Activated CD4-positive, CD25-positive, alpha-beta regulatory T cell treated with anti-CD3 and anti-CD28 coated beads, Interleukin-2, amount 50 U/mL, for 72 hours (primary cell): ENCODE data around the gene OR5AU1.

Source experiments
- DNase-seq: peaks from one replicate; pipeline ENCODE4 v3.0.0; 2021

The OR5AU1 gene

GRCh38 chr14:21155963-21156362, at the start of gene OR5AU1:
Gene OR5AU1 (minus strand): TSS chr14:21156063. CDS start chr14:21155872, 191 bp downstream.
- DNase-seq = no peak

GRCh38 chr14:21205026-21205677, 49.3 kb upstream of the OR5AU1 start:
- DNase-seq = no peak

- no peak for DNase-seq
Observed at GRCh38 chr14:21204167-21205025, 48.5 kb upstream of the OR5AU1 start.

GRCh38 chr14:21203470-21204166, 47.8 kb upstream of the OR5AU1 start:
- no peak for DNase-seq

- DNase-seq = no peak
Observed at GRCh38 chr14:21202463-21203358, 46.8 kb upstream of the OR5AU1 start.

- DNase-seq = no peak
Observed at GRCh38 chr14:21201732-21202462, 46.0 kb upstream of the OR5AU1 start.

GRCh38 chr14:21200752-21201461, 45.0 kb upstream of the OR5AU1 start:
- DNase-seq = no peak

GRCh38 chr14:21199611-21200560, 44.0 kb upstream of the OR5AU1 start:
- DNase-seq = no peak

- DNase-seq = no peak
Observed at GRCh38 chr14:21197418-21198205, 41.7 kb upstream of the OR5AU1 start.

- no peak for DNase-seq
Observed at GRCh38 chr14:21194597-21194996, 38.7 kb upstream of the OR5AU1 start.

GRCh38 chr14:21192875-21193535, 37.1 kb upstream of the OR5AU1 start:
- no peak for DNase-seq

- no peak for DNase-seq
Observed at GRCh38 chr14:21192447-21192822, 36.6 kb upstream of the OR5AU1 start.

GRCh38 chr14:21191809-21192446, 36.1 kb upstream of the OR5AU1 start:
- DNase-seq = peak; percentile 67

- no peak for DNase-seq
Observed at GRCh38 chr14:21191261-21191808, 35.5 kb upstream of the OR5AU1 start.

GRCh38 chr14:21185491-21185890, 29.6 kb upstream of the OR5AU1 start:
- DNase-seq = no peak

- DNase-seq = no peak
Observed at GRCh38 chr14:21184254-21184653, 28.4 kb upstream of the OR5AU1 start.

- DNase-seq = no peak
Observed at GRCh38 chr14:21182166-21182565, 26.3 kb upstream of the OR5AU1 start.

GRCh38 chr14:21171128-21171527, 15.3 kb upstream of the OR5AU1 start:
- no peak for DNase-seq
